DND-41 (cell line): ENCODE data around the gene EEF1A1.

Experiments used
- ATAC-seq: fragments of 200-7000 bp; cut with Tn5 transposase; 3 replicates; pipeline ENCODE4 v1.9.1; 2021; ENCODE audit warnings: low read depth; ENCODE audit not compliant: insufficient read depth
- DNase-seq: peaks from one replicate; pipeline ENCODE4 v3.0.0-alpha.2; 2020
- H2AFZ ChIP-seq: 2 replicates; pipeline ENCODE4 v1.6.0; 2012; ENCODE audit warnings: low read depth, low read length
- H3K27ac ChIP-seq: 2 replicates; pipeline ENCODE4 v1.5.1; 2012; ENCODE audit warnings: low read length, inconsistent platforms
- H3K27me3 ChIP-seq: fragments of 200-600 bp; sonication (generic); 2 replicates; pipeline ENCODE4 v1.6.0; 2012; ENCODE audit warnings: low read length, mild to moderate bottlenecking, inconsistent platforms; ENCODE audit not compliant: insufficient read depth, poor library complexity
- H3K36me3 ChIP-seq: 2 replicates; pipeline ENCODE4 v1.5.1; 2012; ENCODE audit warnings: low read length, inconsistent platforms; ENCODE audit not compliant: insufficient read depth
- H3K4me1 ChIP-seq: 2 replicates; pipeline ENCODE4 v1.5.1; 2012; ENCODE audit warnings: mild to moderate bottlenecking, low read length; ENCODE audit not compliant: insufficient read depth
- H3K4me2 ChIP-seq: 2 replicates; pipeline ENCODE4 v1.6.0; 2012; ENCODE audit warnings: mild to moderate bottlenecking, moderate library complexity, low read length, inconsistent platforms; ENCODE audit not compliant: insufficient read depth
- H3K4me3 ChIP-seq, 2 experiments: fragments of 200-600 bp in 1 of 2; shearing (Covaris generic) in 1 of 2; 2 replicates each; pipeline ENCODE4 v1.5.1; 2012 to 2016; ENCODE audit warnings: inconsistent platforms in 2 of 2, low read length in 2 of 2, mild to moderate bottlenecking in 2 of 2, low read depth in 1 of 2, moderate library complexity in 1 of 2
- H3K79me2 ChIP-seq: 2 replicates; pipeline ENCODE4 v1.6.0; 2012; ENCODE audit warnings: low read length, inconsistent platforms; ENCODE audit not compliant: insufficient read depth
- H3K9ac ChIP-seq: 2 replicates; pipeline ENCODE4 v1.6.0; 2012; ENCODE audit warnings: low read depth, mild to moderate bottlenecking, inconsistent platforms, low read length, moderate library complexity
- H3K9me3 ChIP-seq: 2 replicates; pipeline ENCODE4 v1.5.1; 2012; ENCODE audit warnings: low read length, moderate library complexity, mild to moderate bottlenecking, inconsistent platforms; ENCODE audit not compliant: insufficient read depth, severe bottlenecking
- H4K20me1 ChIP-seq: 2 replicates; pipeline ENCODE4 v1.6.0; 2012; ENCODE audit warnings: low read length; ENCODE audit not compliant: insufficient read depth
- CTCF ChIP-seq: IDR thresholded peaks from 2 replicates; pipeline ENCODE4 v1.5.1; 2012; ENCODE audit warnings: borderline replicate concordance, low read length, moderate library complexity, mild to moderate bottlenecking; ENCODE audit not compliant: poor library complexity, severe bottlenecking; ENCODE audit errors: extremely low read depth
- EZH2 ChIP-seq: IDR thresholded peaks from 3 replicates; pipeline ENCODE4 v1.6.1; 2012; ENCODE audit warnings: borderline replicate concordance, low read depth, mild to moderate bottlenecking, moderate library complexity, low read length, inconsistent platforms; ENCODE audit not compliant: severe bottlenecking

The EEF1A1 gene

GRCh38 chr6:73484438-73484837 lies 36.4 kb downstream of the EEF1A1 start:
- H3K9me3 ChIP-seq: no peaks in the 10 kb centered on the region
- H3K4me3 ChIP-seq: no peak overlapping the region
- H3K4me1 ChIP-seq: no peaks in the 10 kb centered on the region
- no peaks in the 10 kb centered on the region for H3K79me2 ChIP-seq
- ATAC-seq: no peak
- peaks cover 90% of the 10 kb centered on the region for H3K36me3 ChIP-seq
- no peak for DNase-seq
- no peaks in the 10 kb centered on the region for H3K27me3 ChIP-seq
- H4K20me1 ChIP-seq: no peaks in the 10 kb centered on the region
- no peak overlapping the region for H3K4me2 ChIP-seq
- TF ChIP-seq CTCF (no peak), EZH2 (no peak)
- no peak overlapping the region for H2AFZ ChIP-seq
- no peak overlapping the region for H3K27ac ChIP-seq
- H3K9ac ChIP-seq: no peak overlapping the region

- H3K36me3 ChIP-seq: peaks cover 84% of the 10 kb centered on the region
- DNase-seq: no peak
- H3K9ac ChIP-seq: no peak overlapping the region
- TF ChIP-seq EZH2: no peak
- TF ChIP-seq CTCF: no peak
- no peak overlapping the region for H2AFZ ChIP-seq
- H3K9me3 ChIP-seq: no peaks in the 10 kb centered on the region
- no peaks in the 10 kb centered on the region for H3K4me1 ChIP-seq
- H3K79me2 ChIP-seq: no peaks in the 10 kb centered on the region
- no peaks in the 10 kb centered on the region for H4K20me1 ChIP-seq
- ATAC-seq: no peak
- H3K4me2 ChIP-seq: no peak overlapping the region
- no peak overlapping the region for H3K4me3 ChIP-seq
- no peaks in the 10 kb centered on the region for H3K27me3 ChIP-seq
- no peak overlapping the region for H3K27ac ChIP-seq
Measured at GRCh38 chr6:73481969-73482368, 38.9 kb downstream of the EEF1A1 start.

- no peaks in the 10 kb centered on the region for H3K27me3 ChIP-seq
- no peak overlapping the region for H3K4me2 ChIP-seq
- TF ChIP-seq CTCF (no peak), EZH2 (no peak)
- no peak overlapping the region for H3K4me3 ChIP-seq
- H3K4me1 ChIP-seq: no peaks in the 10 kb centered on the region
- peaks cover 87% of the 10 kb centered on the region for H3K36me3 ChIP-seq
- H4K20me1 ChIP-seq: no peaks in the 10 kb centered on the region
- no peak for DNase-seq
- H3K9me3 ChIP-seq: no peaks in the 10 kb centered on the region
- no peak overlapping the region for H3K9ac ChIP-seq
- no peak overlapping the region for H3K27ac ChIP-seq
- no peaks in the 10 kb centered on the region for H3K79me2 ChIP-seq
- no peak overlapping the region for H2AFZ ChIP-seq
- no peak for ATAC-seq
Measured at GRCh38 chr6:73477407-73477806, 43.4 kb downstream of the EEF1A1 start.

GRCh38 chr6:73476723-73477122 lies 44.1 kb downstream of the EEF1A1 start:
- Histone ChIP-seq H2AFZ (no peak overlapping the region), H3K9ac (no peak overlapping the region), H3K4me2 (no peak overlapping the region), H3K4me3 (no peak overlapping the region), H3K36me3 (peaks cover 86% of the 10 kb centered on the region), H3K79me2 (no peaks in the 10 kb centered on the region), H4K20me1 (no peaks in the 10 kb centered on the region), H3K9me3 (no peaks in the 10 kb centered on the region), H3K27me3 (no peaks in the 10 kb centered on the region), H3K27ac (no peak overlapping the region), H3K4me1 (no peaks in the 10 kb centered on the region)
- DNase-seq: no peak
- TF ChIP-seq CTCF (no peak), EZH2 (no peak)
- ATAC-seq: no peak
